Measurements from ENCODE around the gene YY1AP1. TPM values are rescaled to one million over a fixed set of nuclear protein-coding genes. Genes with fewer than 3 reads are reported as not detected.
"Not testable (repeated sequence)": the region's sequence is repeated elsewhere in the genome, so short reads cannot be mapped to it uniquely, and the experiment has no call there.

Gene YY1AP1
- total RNA-seq, 4 donors from 2014 or later: 61.7 to 172 (median 94.6) TPM

- DNase-seq: no peak
- Histone ChIP-seq H3K9me3 (no peaks in the 10 kb centered on the region), H3K4me3 (replicated peaks in 1 of 3) (no peak overlapping the region), H3K27me3 (no peaks in the 10 kb centered on the region), H3K36me3 (peaks cover 0 to 1% of the 10 kb centered on the region in 2 donors), H3K4me1 (peaks cover 0 to 3% of the 10 kb centered on the region in 2 donors), H3K27ac (no peak overlapping the region)
- intact Hi-C loops (cut with DNase I): no loop called here
- 95 to 97% methylated on average over 7 of the region's 7 CpGs for WGBS, 2 donors
- TF ChIP-seq POLR2A (IDR thresholded peaks at IDR 0.05): no peak
- TF ChIP-seq, protein P1, sequence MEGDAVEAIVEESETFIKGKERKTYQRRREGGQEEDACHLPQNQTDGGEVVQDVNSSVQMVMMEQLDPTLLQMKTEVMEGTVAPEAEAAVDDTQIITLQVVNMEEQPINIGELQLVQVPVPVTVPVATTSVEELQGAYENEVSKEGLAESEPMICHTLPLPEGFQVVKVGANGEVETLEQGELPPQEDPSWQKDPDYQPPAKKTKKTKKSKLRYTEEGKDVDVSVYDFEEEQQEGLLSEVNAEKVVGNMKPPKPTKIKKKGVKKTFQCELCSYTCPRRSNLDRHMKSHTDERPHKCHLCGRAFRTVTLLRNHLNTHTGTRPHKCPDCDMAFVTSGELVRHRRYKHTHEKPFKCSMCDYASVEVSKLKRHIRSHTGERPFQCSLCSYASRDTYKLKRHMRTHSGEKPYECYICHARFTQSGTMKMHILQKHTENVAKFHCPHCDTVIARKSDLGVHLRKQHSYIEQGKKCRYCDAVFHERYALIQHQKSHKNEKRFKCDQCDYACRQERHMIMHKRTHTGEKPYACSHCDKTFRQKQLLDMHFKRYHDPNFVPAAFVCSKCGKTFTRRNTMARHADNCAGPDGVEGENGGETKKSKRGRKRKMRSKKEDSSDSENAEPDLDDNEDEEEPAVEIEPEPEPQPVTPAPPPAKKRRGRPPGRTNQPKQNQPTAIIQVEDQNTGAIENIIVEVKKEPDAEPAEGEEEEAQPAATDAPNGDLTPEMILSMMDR (IDR thresholded peaks at IDR 0.05): no peak
These were observed 28.5 kb upstream of the YY1AP1 start for GRCh38 chr1:155717041-155717440.

- 98% methylated on average over 5 of the region's 5 CpGs for WGBS, 2 donors
- Histone ChIP-seq H3K9me3 (no peaks in the 10 kb centered on the region), H3K27me3 (no peaks in the 10 kb centered on the region), H3K4me1 (peaks cover 0 to 3% of the 10 kb centered on the region in 2 donors), H3K36me3 (no peaks in the 10 kb centered on the region), H3K4me3 (replicated peaks in 1 of 3) (no peak overlapping the region), H3K27ac (no peak overlapping the region)
- TF ChIP-seq, protein P1 (IDR thresholded peaks at IDR 0.05): no peak
- no peak for TF ChIP-seq POLR2A (IDR thresholded peaks at IDR 0.05)
- DNase-seq: no peak
- intact Hi-C loops (cut with DNase I): no loop called here
These were observed 27.2 kb upstream of the YY1AP1 start for GRCh38 chr1:155715777-155716176.

- H3K4me3 ChIP-seq (replicated peaks in 1 of 3); H3K9me3 ChIP-seq; H3K27me3 ChIP-seq; intact Hi-C loops (cut with DNase I); H3K4me1 ChIP-seq; H3K36me3 ChIP-seq; H3K27ac ChIP-seq; DNase-seq: not testable (repeated sequence)
- WGBS, 2 donors: 98 to 100% methylated on average over 3 of the region's 3 CpGs
These were observed 26.5 kb upstream of the YY1AP1 start for GRCh38 chr1:155715056-155715455.

DNA sequence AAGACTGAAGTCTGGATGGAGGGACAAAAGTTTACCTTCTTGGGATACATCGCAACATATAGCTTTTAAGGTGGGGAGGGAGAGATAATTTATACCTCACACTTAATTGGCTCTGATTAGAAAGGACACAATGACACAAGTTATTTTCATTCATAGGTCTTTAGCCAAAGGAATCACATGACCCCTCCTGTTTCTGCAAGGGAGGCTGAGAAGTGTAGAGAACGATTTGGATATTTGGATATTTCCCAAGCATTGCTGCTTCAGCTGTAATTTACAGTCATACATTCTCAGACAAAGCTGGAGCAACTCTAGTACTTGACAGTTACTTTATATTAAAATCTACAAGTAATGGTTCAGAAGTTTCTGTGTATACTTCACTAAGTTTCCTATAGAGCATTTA is 24.5 kb upstream of the YY1AP1 start:
- no peak for DNase-seq
- Histone ChIP-seq H3K27ac (no peak overlapping the region), H3K27me3 (no peaks in the 10 kb centered on the region), H3K4me3 (replicated peaks in 1 of 3) (no peak overlapping the region), H3K36me3 (no peaks in the 10 kb centered on the region), H3K4me1 (peaks cover 0 to 3% of the 10 kb centered on the region in 2 donors), H3K9me3 (no peaks in the 10 kb centered on the region)
- intact Hi-C loops (cut with DNase I): no loop called here
- TF ChIP-seq POLR2A (IDR thresholded peaks at IDR 0.05): no peak
- TF ChIP-seq, protein P1 (IDR thresholded peaks at IDR 0.05): no peak
- WGBS, 2 donors: 52 to 63% methylated on average over 2 of the region's 2 CpGs

- H3K27ac ChIP-seq; H3K27me3 ChIP-seq; DNase-seq; H3K9me3 ChIP-seq; H3K4me3 ChIP-seq (replicated peaks in 1 of 3); H3K36me3 ChIP-seq; intact Hi-C loops (cut with DNase I); H3K4me1 ChIP-seq: not testable (repeated sequence)
- 83 to 94% methylated on average over 3 of the region's 3 CpGs for WGBS, 2 donors
These were observed 24.1 kb upstream of the YY1AP1 start for GRCh38 chr1:155712636-155713035.

- intact Hi-C loops (cut with DNase I); H3K9me3 ChIP-seq; H3K4me1 ChIP-seq; H3K4me3 ChIP-seq (replicated peaks in 1 of 3); H3K27ac ChIP-seq; H3K27me3 ChIP-seq; DNase-seq; H3K36me3 ChIP-seq: not testable (repeated sequence)
- 92 to 100% methylated on average over 3 of the region's 3 CpGs for whole genome bisulfite sequencing, 2 donors
These were observed 22.9 kb upstream of the YY1AP1 start for GRCh38 chr1:155711457-155711856.

DNA sequence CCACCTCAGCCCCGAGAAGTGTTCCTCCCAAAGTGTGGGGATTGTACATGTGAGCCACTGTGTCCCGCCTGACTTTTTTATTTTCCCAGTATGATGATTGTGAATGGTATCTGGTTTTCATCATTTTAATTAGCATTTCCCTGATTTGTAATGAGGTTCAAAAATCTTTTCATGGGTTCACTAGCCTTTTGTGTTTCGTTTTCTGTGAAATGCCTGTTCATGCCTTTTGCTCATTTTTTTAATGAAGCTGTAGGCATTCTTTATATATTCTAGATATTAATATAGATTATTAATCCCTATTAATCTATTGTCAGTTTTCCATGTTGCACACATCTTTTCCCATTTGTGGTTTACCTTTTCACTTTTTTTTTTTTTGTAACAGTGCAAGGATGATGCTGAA is 20.8 kb upstream of the YY1AP1 start:
- H3K36me3 ChIP-seq: no peaks in the 10 kb centered on the region
- intact Hi-C loops (cut with DNase I): no loop called here
- 94 to 97% methylated on average over 3 of the region's 3 CpGs for WGBS, 2 donors
- peaks cover 0 to 2% of the 10 kb centered on the region in 2 donors for H3K4me1 ChIP-seq
- H3K27me3 ChIP-seq: no peaks in the 10 kb centered on the region
- H3K4me3 ChIP-seq (replicated peaks in 1 of 3): no peak overlapping the region
- DNase-seq: no peak
- H3K27ac ChIP-seq: no peak overlapping the region
- TF ChIP-seq POLR2A (IDR thresholded peaks at IDR 0.05): no peak
- TF ChIP-seq, protein P1 (IDR thresholded peaks at IDR 0.05): no peak
- no peaks in the 10 kb centered on the region for H3K9me3 ChIP-seq

Data from thyroid gland (tissue), 4 donors.